Spinal cord (tissue), 10 donors: Measurements from ENCODE around the gene HMG20A. TPM values are rescaled to one million over a fixed set of nuclear protein-coding genes. Genes with fewer than 3 reads are reported as not detected.
A peak's percentile ranks its signal among the peaks of the same experiment; 100 is the strongest.

Experiments used
- DNase-seq, 6 donors: peaks; one replicate each; pipeline versions ENCODE4 v3.0.0 to v3.0.0-alpha.2; 2013 to 2015; ENCODE audit warnings: low spot score in 6 of 6, low read depth in 4 of 6
- H3K27ac ChIP-seq: one replicate; pipeline ENCODE4 v1.5.1; 2013; ENCODE audit warnings: low read depth, low read length, control low read depth
- H3K27me3 ChIP-seq: one replicate; pipeline ENCODE4 v1.6.1; 2013; ENCODE audit warnings: low read length; ENCODE audit not compliant: control insufficient read depth, insufficient read depth
- H3K36me3 ChIP-seq: one replicate; pipeline ENCODE4 v1.6.1; 2013; ENCODE audit warnings: low read length; ENCODE audit not compliant: control insufficient read depth, insufficient read depth
- H3K4me1 ChIP-seq: one replicate; pipeline ENCODE4 v1.6.1; 2013; ENCODE audit warnings: low read length; ENCODE audit not compliant: control insufficient read depth, insufficient read depth
- H3K4me3 ChIP-seq: one replicate; pipeline ENCODE4 v1.5.1; 2013; ENCODE audit warnings: low read depth, low read length, control low read depth
- H3K9me3 ChIP-seq: one replicate; pipeline ENCODE4 v1.6.1; 2013; ENCODE audit warnings: low read length; ENCODE audit not compliant: control insufficient read depth, insufficient read depth
- whole genome bisulfite sequencing: methylation state at CpG from one replicate; pipeline ENCODE4 v1.1.5; 2013; ENCODE audit warnings: missing lambda C conversion rate; ENCODE audit not compliant: insufficient coverage; 5-methylcytosine and 5-hydroxymethylcytosine counted together
- polyA plus RNA-seq, 2 donors: library from polyadenylated mRNA; unstranded; fragments of 120-200 nt; gene quantifications; one replicate each; pipeline ENCODE4 v1.2.1, GENCODE V29; 2013; ENCODE audit not compliant: insufficient read length in 2 of 2
- total RNA-seq, 2 donors: library from RNA; depleted of rRNA in 1 of 2; stranded (reverse); fragments of 120-200 nt in 1 of 2; fragments of >200 nt in 1 of 2; gene quantifications; one replicate each; pipeline versions ENCODE4 v1.2.3 to v1.2.4, GENCODE V29; 2013 to 2014
- donor health status: healthy.

The HMG20A gene
- total and polyA plus RNA-seq, 4 donors: 39.6 to 49.7 (median 48.1) TPM

- H3K27me3 ChIP-seq: no peaks in the 10 kb centered on the region
- H3K4me3 ChIP-seq: no peak overlapping the region
- no peaks in the 10 kb centered on the region for H3K9me3 ChIP-seq
- H3K27ac ChIP-seq: no peak overlapping the region
- peaks cover 51% of the 10 kb centered on the region for H3K4me1 ChIP-seq
- WGBS: 77% methylated on average over 5 of the region's 11 CpGs
- H3K36me3 ChIP-seq: peaks cover 14% of the 10 kb centered on the region
- DNase-seq: no peak
Measured at GRCh38 chr15:77510066-77511057, 89.7 kb downstream of the HMG20A start.

- no peak for DNase-seq
- peaks cover 36% of the 10 kb centered on the region for H3K4me1 ChIP-seq
- H3K27ac ChIP-seq: no peak overlapping the region
- H3K36me3 ChIP-seq: peaks cover 6% of the 10 kb centered on the region
- H3K27me3 ChIP-seq: no peaks in the 10 kb centered on the region
- H3K9me3 ChIP-seq: no peaks in the 10 kb centered on the region
- H3K4me3 ChIP-seq: no peak overlapping the region
- no CpG with 5 or more reads among the region's 1 CpG for WGBS
Measured at GRCh38 chr15:77511869-77512268, 91.2 kb downstream of the HMG20A start.

- H3K36me3 ChIP-seq: peaks cover 6% of the 10 kb centered on the region
- H3K27me3 ChIP-seq: no peaks in the 10 kb centered on the region
- no peaks in the 10 kb centered on the region for H3K9me3 ChIP-seq
- H3K27ac ChIP-seq: no peak overlapping the region
- no peak overlapping the region for H3K4me3 ChIP-seq
- DNase-seq: no peak
- H3K4me1 ChIP-seq: peaks cover 22% of the 10 kb centered on the region
- 93% methylated on average over 4 of the region's 4 CpGs for WGBS
Measured at GRCh38 chr15:77513226-77513625, 92.5 kb downstream of the HMG20A start.

GRCh38 chr15:77514641-77515402 is 94.1 kb downstream of the HMG20A start:
- WGBS: 54% methylated on average over 8 of the region's 11 CpGs
- Histone ChIP-seq H3K27ac (no peak overlapping the region), H3K4me1 (peaks cover 11% of the 10 kb centered on the region), H3K9me3 (no peaks in the 10 kb centered on the region), H3K27me3 (no peaks in the 10 kb centered on the region), H3K36me3 (peaks cover 3% of the 10 kb centered on the region), H3K4me3 (no peak overlapping the region)
- peak in 1 of 6 donors; percentile 62 for DNase-seq

GRCh38 chr15:77515613-77516012 is 94.9 kb downstream of the HMG20A start:
- H3K27ac ChIP-seq: no peak overlapping the region
- peaks cover 3% of the 10 kb centered on the region for H3K4me1 ChIP-seq
- no peaks in the 10 kb centered on the region for H3K36me3 ChIP-seq
- no peaks in the 10 kb centered on the region for H3K9me3 ChIP-seq
- DNase-seq: no peak
- no peaks in the 10 kb centered on the region for H3K27me3 ChIP-seq
- 90% methylated on average over 1 of the region's 2 CpGs for WGBS
- no peak overlapping the region for H3K4me3 ChIP-seq

- no peak overlapping the region for H3K27ac ChIP-seq
- H3K4me3 ChIP-seq: no peak overlapping the region
- no peaks in the 10 kb centered on the region for H3K36me3 ChIP-seq
- no peaks in the 10 kb centered on the region for H3K27me3 ChIP-seq
- WGBS: 96% methylated on average over 5 of the region's 7 CpGs
- no peak for DNase-seq
- no peaks in the 10 kb centered on the region for H3K4me1 ChIP-seq
- H3K9me3 ChIP-seq: no peaks in the 10 kb centered on the region
Measured at GRCh38 chr15:77516076-77516475, 95.4 kb downstream of the HMG20A start.

GRCh38 chr15:77516786-77517185 is 96.1 kb downstream of the HMG20A start:
- WGBS: 99% methylated on average over 12 of the region's 12 CpGs
- no peaks in the 10 kb centered on the region for H3K9me3 ChIP-seq
- no peak overlapping the region for H3K27ac ChIP-seq
- no peak overlapping the region for H3K4me3 ChIP-seq
- no peaks in the 10 kb centered on the region for H3K4me1 ChIP-seq
- H3K27me3 ChIP-seq: no peaks in the 10 kb centered on the region
- no peak for DNase-seq
- no peaks in the 10 kb centered on the region for H3K36me3 ChIP-seq

- Histone ChIP-seq H3K36me3 (no peaks in the 10 kb centered on the region), H3K27me3 (no peaks in the 10 kb centered on the region), H3K4me3 (no peak overlapping the region), H3K27ac (no peak overlapping the region), H3K9me3 (no peaks in the 10 kb centered on the region), H3K4me1 (no peaks in the 10 kb centered on the region)
- WGBS: 82% methylated on average over 4 of the region's 7 CpGs
- DNase-seq: no peak
Measured at GRCh38 chr15:77517579-77517978, 96.9 kb downstream of the HMG20A start.

GRCh38 chr15:77518458-77518857 is 97.8 kb downstream of the HMG20A start:
- Histone ChIP-seq H3K27me3 (no peaks in the 10 kb centered on the region), H3K27ac (no peak overlapping the region), H3K36me3 (no peaks in the 10 kb centered on the region), H3K4me3 (no peak overlapping the region), H3K4me1 (no peaks in the 10 kb centered on the region), H3K9me3 (no peaks in the 10 kb centered on the region)
- WGBS: 100% methylated on average over 1 of the region's 6 CpGs
- no peak for DNase-seq
